ENCODE results near the gene PTRH1.

Gene PTRH1

DNA sequence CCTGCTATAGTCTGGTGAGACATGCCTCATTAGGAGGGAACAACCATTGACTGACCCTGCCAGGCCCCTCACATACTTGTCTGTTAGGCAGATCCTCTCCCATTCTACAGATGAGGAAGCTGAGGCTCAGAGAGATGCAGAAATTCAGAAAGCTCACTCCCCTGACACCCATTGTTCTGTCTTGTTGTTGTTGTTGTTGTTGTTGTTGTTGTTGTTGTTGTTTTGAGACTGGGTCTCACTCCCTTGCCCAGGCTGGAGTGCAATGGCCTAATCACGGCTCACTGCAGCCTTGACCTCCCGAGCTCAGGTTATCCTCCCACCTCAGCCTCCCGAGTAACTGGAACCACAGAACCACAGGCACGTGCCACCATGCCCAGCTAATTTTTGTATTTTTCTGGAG, 21.8 kb downstream of the PTRH1 start:
- H3K27me3 ChIP-seq (ENCODE audit: insufficient read depth, low read length, poor library complexity, severe bottlenecking) = no peaks in the 10 kb centered on the region
- no peaks in the 10 kb centered on the region for H3K9me2 ChIP-seq (replicated peaks; ENCODE audit: low read depth, low read length)
- no peaks in the 10 kb centered on the region for H3K79me2 ChIP-seq (ENCODE audit: insufficient read depth, low read length)
- no peaks in the 10 kb centered on the region for H3K9me3 ChIP-seq (ENCODE audit: insufficient read depth, low read depth, low read length)
- no peaks in the 10 kb centered on the region for H3F3A ChIP-seq (ENCODE audit: low read depth)
- no peaks in the 10 kb centered on the region for H4K20me1 ChIP-seq (ENCODE audit: insufficient read depth, low read length, poor library complexity, severe bottlenecking)
- H3K4me3 ChIP-seq (ENCODE audit: low read length, poor library complexity, severe bottlenecking) = no peak overlapping the region
- H3K36me3 ChIP-seq (ENCODE audit: insufficient read depth, low read length) = peaks cover 17% of the 10 kb centered on the region; the same call in 1 of the 2 replicates
- no peak overlapping the region for H2AFZ ChIP-seq (ENCODE audit: low read length)
- H3K4me2 ChIP-seq (ENCODE audit: low read depth, low read length, poor library complexity, severe bottlenecking) = no peak overlapping the region
- H3K4me1 ChIP-seq (ENCODE audit: insufficient read depth, low read length, poor library complexity, severe bottlenecking) = no peaks in the 10 kb centered on the region
- TF ChIP-seq, protein P1, sequence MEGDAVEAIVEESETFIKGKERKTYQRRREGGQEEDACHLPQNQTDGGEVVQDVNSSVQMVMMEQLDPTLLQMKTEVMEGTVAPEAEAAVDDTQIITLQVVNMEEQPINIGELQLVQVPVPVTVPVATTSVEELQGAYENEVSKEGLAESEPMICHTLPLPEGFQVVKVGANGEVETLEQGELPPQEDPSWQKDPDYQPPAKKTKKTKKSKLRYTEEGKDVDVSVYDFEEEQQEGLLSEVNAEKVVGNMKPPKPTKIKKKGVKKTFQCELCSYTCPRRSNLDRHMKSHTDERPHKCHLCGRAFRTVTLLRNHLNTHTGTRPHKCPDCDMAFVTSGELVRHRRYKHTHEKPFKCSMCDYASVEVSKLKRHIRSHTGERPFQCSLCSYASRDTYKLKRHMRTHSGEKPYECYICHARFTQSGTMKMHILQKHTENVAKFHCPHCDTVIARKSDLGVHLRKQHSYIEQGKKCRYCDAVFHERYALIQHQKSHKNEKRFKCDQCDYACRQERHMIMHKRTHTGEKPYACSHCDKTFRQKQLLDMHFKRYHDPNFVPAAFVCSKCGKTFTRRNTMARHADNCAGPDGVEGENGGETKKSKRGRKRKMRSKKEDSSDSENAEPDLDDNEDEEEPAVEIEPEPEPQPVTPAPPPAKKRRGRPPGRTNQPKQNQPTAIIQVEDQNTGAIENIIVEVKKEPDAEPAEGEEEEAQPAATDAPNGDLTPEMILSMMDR (conservative IDR thresholded peaks at IDR 0.05; ENCODE audit: low read length) = no peak
- no peak for TF ChIP-seq EZH2phosphoT487 (IDR thresholded peaks at IDR 0.05; ENCODE audit: borderline replicate concordance)
- H3K9ac ChIP-seq (ENCODE audit: low read depth, low read length, poor library complexity, severe bottlenecking) = no peak overlapping the region

DNA sequence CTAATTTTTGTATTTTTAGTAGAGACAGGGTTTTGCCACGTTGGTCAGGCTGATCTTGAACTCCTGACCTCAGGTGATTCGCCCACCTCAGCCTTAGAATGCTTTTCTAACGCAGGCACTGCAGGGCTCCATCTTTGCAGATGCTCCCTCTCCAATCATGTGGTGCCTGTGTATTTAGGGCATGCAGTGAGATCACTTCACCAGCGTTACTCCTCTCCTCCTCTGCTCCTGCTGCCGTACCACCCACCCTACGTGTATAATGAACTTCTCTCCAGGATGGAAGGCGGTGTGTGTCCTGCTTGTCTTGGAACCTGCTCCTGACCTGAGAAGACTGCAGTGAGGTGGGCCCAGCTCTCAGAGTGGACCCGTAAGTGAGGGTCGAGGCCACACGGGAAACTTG, 22.3 kb downstream of the PTRH1 start:
- Histone ChIP-seq H4K20me1 (ENCODE audit: insufficient read depth, low read length, poor library complexity, severe bottlenecking) (no peaks in the 10 kb centered on the region), H3K4me2 (ENCODE audit: low read depth, low read length, poor library complexity, severe bottlenecking) (no peak overlapping the region), H3F3A (ENCODE audit: low read depth) (no peaks in the 10 kb centered on the region), H3K27me3 (ENCODE audit: insufficient read depth, low read length, poor library complexity, severe bottlenecking) (no peaks in the 10 kb centered on the region), H3K9me2 (replicated peaks; ENCODE audit: low read depth, low read length) (no peaks in the 10 kb centered on the region), H3K4me1 (ENCODE audit: insufficient read depth, low read length, poor library complexity, severe bottlenecking) (no peaks in the 10 kb centered on the region), H3K9ac (ENCODE audit: low read depth, low read length, poor library complexity, severe bottlenecking) (no peak overlapping the region), H3K4me3 (ENCODE audit: low read length, poor library complexity, severe bottlenecking) (no peak overlapping the region), H2AFZ (ENCODE audit: low read length) (no peak overlapping the region), H3K36me3 (ENCODE audit: insufficient read depth, low read length) (peaks cover 22% of the 10 kb centered on the region; the same call in 1 of the 2 replicates), H3K9me3 (ENCODE audit: insufficient read depth, low read depth, low read length) (no peaks in the 10 kb centered on the region), H3K79me2 (ENCODE audit: insufficient read depth, low read length) (no peaks in the 10 kb centered on the region)
- TF ChIP-seq, protein P1 (conservative IDR thresholded peaks at IDR 0.05; ENCODE audit: low read length) = no peak
- no peak for TF ChIP-seq EZH2phosphoT487 (IDR thresholded peaks at IDR 0.05; ENCODE audit: borderline replicate concordance)

DNA sequence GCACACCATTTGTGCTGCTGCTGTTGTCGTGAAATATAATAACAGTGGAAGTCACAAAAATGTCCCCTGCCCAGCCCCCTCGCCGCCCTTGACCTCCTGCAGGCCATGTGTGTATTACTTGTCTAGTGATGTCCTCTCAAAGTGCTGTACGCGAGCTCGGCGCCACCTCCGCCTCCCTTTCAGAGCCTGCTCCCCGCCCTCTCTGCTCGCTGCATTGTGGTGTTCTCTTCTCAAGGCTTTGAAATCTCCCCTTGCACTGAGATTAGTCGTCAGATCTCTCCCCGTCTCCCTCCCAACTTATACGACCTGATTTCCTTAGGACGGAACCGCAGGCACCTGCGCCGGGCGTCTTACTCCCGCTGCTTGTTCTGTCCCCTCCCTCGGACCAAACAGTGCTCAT, 23.4 kb downstream of the PTRH1 start:
- Histone ChIP-seq H4K20me1 (ENCODE audit: insufficient read depth, low read length, poor library complexity, severe bottlenecking) (no peaks in the 10 kb centered on the region), H3K79me2 (ENCODE audit: insufficient read depth, low read length) (no peaks in the 10 kb centered on the region), H3K4me3 (ENCODE audit: low read length, poor library complexity, severe bottlenecking) (no peak overlapping the region), H3K4me2 (ENCODE audit: low read depth, low read length, poor library complexity, severe bottlenecking) (no peak overlapping the region), H3K4me1 (ENCODE audit: insufficient read depth, low read length, poor library complexity, severe bottlenecking) (no peaks in the 10 kb centered on the region), H2AFZ (ENCODE audit: low read length) (no peak overlapping the region), H3K9ac (ENCODE audit: low read depth, low read length, poor library complexity, severe bottlenecking) (no peak overlapping the region), H3K36me3 (ENCODE audit: insufficient read depth, low read length) (peaks cover 27% of the 10 kb centered on the region; the same call in 1 of the 2 replicates), H3K9me2 (replicated peaks; ENCODE audit: low read depth, low read length) (no peaks in the 10 kb centered on the region), H3K9me3 (ENCODE audit: insufficient read depth, low read depth, low read length) (no peaks in the 10 kb centered on the region), H3F3A (ENCODE audit: low read depth) (no peaks in the 10 kb centered on the region), H3K27me3 (ENCODE audit: insufficient read depth, low read length, poor library complexity, severe bottlenecking) (no peaks in the 10 kb centered on the region)
- TF ChIP-seq, protein P1 (conservative IDR thresholded peaks at IDR 0.05; ENCODE audit: low read length) = no peak

All from Loucy (cell line).